Upper lobe of left lung (tissue), 6 donors: ENCODE measurements around the gene MRPS24. TPM values are rescaled to one million over a fixed set of nuclear protein-coding genes. Genes with fewer than 3 reads are reported as not detected.
"Not testable (repeated sequence)": the region's sequence is repeated elsewhere in the genome, so short reads cannot be mapped to it uniquely, and the experiment has no call there.

Source experiments
- ATAC-seq, 2 donors: fragments of 200-7000 bp; cut with Tn5 transposase; one replicate each; pipeline ENCODE4 v1.9.1; 2022; ENCODE audit warnings: mild to moderate bottlenecking in 2 of 2, moderate library complexity in 2 of 2; ENCODE audit not compliant: low FRiP score in 2 of 2
- DNase-seq, 2 donors: peaks; one replicate each; pipeline ENCODE4 v3.0.0-alpha.2; 2019 to 2020
- H3K27ac ChIP-seq, 4 donors: fragments of 200-600 bp; sonication (generic); one replicate each; pipeline ENCODE4 v1.5.1; 2016 to 2019
- H3K27me3 ChIP-seq, 4 donors: fragments of 200-600 bp; sonication (generic); one replicate each; pipeline ENCODE4 v1.5.1; 2017 to 2019
- H3K36me3 ChIP-seq, 4 donors: fragments of 200-600 bp; sonication (generic); one replicate each; pipeline ENCODE4 v1.5.1; 2016 to 2019
- H3K4me1 ChIP-seq, 4 donors: fragments of 200-600 bp; sonication (generic); one replicate each; pipeline ENCODE4 v1.5.1; 2018 to 2019
- H3K4me3 ChIP-seq, 4 donors: fragments of 200-600 bp; sonication (generic); one replicate each; pipeline ENCODE4 v1.5.1; 2017 to 2019; ENCODE audit warnings: mild to moderate bottlenecking in 2 of 4, moderate library complexity in 1 of 4
- H3K9me3 ChIP-seq, 4 donors: fragments of 200-600 bp; sonication (generic); one replicate each; pipeline ENCODE4 v1.5.1; 2018 to 2019
- EP300 ChIP-seq, 4 donors: sonication (generic); formaldehyde crosslinking; IDR thresholded peaks; one replicate each; pipeline ENCODE4 v1.5.1; 2017; ENCODE audit warnings: antibody characterized with exemption in 4 of 4, control low read depth in 2 of 4
- POLR2A ChIP-seq, 4 donors: fragments of 450-650 bp; IDR thresholded peaks; one replicate each; pipeline ENCODE4 v1.5.1; 2016 to 2017; ENCODE audit warnings: antibody characterized with exemption in 4 of 4, mild to moderate bottlenecking in 2 of 4
- POLR2AphosphoS5 ChIP-seq, 2 donors: sonication (generic); formaldehyde crosslinking; IDR thresholded peaks; one replicate each; pipeline ENCODE4 v1.5.1; 2017; ENCODE audit warnings: antibody characterized with exemption in 2 of 2
- WGBS, 2 donors: methylation state at CpG; one replicate each; pipeline ENCODE4 v1.1.5; 2017 to 2018; 5-methylcytosine and 5-hydroxymethylcytosine counted together
- small RNA-seq, 4 donors: library from RNA; depleted of rRNA; stranded (forward); fragments of <200 nt; gene quantifications; one replicate each; pipeline ENCODE3, GENCODE V24; 2016
- total RNA-seq, 6 donors: library from RNA; depleted of rRNA in 4 of 6; stranded (reverse); fragments of >200 nt in 4 of 6; gene quantifications; one replicate each; pipeline versions ENCODE4 v1.1.0 to v1.2.1, GENCODE V29; 2016 to 2021
- TF ChIP-seq, protein P1 (sequence below), 6 experiments: fragments of 450-650 bp in 4 of 6; fragments of 200-600 bp in 2 of 6; sonication (generic) in 2 of 6; IDR thresholded peaks; one replicate each; pipeline ENCODE4 v1.5.1; 2016 to 2019; ENCODE audit warnings: antibody characterized with exemption in 6 of 6
- donor health status: DM: no; HTN: no; CAD: no; lungs with moderate emphysema.
- donor health status: DM: no; HTN: yes; CAD: no; lungs with severe emphysema.

MRPS24 gene
- total RNA-seq, 6 donors from 2014 or later = 28.7 to 80.0 (median 53.6) TPM

DNA sequence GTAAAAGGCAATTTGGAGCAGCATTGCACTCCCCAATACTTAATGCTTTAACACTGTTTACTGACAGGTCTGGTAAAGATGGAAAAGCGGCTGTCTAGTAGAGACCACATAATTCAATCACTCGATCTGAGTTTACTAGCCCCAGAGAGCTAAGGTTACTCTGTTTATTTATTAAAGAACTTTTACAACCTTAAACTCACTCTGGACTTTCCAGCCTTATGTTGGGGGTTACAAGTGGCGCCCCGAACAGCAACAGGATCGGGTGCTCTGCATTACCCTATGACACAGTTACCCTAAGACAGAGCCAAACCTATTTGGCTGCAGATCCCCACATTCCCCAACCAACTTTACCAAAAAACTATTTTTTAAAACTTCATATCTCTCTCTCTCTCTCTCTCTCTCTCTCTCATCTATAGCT is 43.9 kb downstream of the MRPS24 start:
- ATAC-seq (no peak), DNase-seq (no peak)
- H3K36me3 ChIP-seq = no peaks in the 10 kb centered on the region
- H3K4me3 ChIP-seq = no peak overlapping the region
- no peaks in the 10 kb centered on the region for H3K9me3 ChIP-seq
- WGBS, 2 donors = 55 to 76% methylated on average over 5 of the region's 5 CpGs
- TF ChIP-seq, protein P1, sequence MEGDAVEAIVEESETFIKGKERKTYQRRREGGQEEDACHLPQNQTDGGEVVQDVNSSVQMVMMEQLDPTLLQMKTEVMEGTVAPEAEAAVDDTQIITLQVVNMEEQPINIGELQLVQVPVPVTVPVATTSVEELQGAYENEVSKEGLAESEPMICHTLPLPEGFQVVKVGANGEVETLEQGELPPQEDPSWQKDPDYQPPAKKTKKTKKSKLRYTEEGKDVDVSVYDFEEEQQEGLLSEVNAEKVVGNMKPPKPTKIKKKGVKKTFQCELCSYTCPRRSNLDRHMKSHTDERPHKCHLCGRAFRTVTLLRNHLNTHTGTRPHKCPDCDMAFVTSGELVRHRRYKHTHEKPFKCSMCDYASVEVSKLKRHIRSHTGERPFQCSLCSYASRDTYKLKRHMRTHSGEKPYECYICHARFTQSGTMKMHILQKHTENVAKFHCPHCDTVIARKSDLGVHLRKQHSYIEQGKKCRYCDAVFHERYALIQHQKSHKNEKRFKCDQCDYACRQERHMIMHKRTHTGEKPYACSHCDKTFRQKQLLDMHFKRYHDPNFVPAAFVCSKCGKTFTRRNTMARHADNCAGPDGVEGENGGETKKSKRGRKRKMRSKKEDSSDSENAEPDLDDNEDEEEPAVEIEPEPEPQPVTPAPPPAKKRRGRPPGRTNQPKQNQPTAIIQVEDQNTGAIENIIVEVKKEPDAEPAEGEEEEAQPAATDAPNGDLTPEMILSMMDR (IDR thresholded peaks at IDR 0.05) = no peak
- no peaks in the 10 kb centered on the region for H3K27me3 ChIP-seq
- no peaks in the 10 kb centered on the region for H3K4me1 ChIP-seq
- no peak overlapping the region for H3K27ac ChIP-seq

DNA sequence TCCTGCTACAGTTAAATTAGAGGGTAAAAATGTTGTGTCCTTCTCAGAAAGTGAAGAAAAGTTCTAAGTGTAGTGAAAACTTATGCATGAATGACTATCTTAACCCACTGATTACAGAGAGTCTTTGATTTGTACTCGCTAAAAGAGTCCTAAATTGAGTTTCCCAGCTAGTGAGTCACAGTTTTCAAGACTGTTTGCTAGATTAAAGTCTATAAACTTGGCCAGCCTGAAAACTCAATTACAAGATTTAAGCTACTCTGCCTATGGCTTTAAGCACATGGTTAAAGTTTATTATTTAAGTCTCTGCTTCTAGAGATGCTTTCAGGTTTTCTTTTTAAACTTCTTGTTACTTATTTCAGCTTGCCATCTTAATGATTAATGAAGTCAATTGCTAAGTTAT is 44.4 kb downstream of the MRPS24 start:
- H3K27me3 ChIP-seq = no peaks in the 10 kb centered on the region
- no peak for TF ChIP-seq EP300 (IDR thresholded peaks at IDR 0.05)
- TF ChIP-seq POLR2AphosphoS5 (IDR thresholded peaks at IDR 0.05) = no peak
- TF ChIP-seq POLR2A (IDR thresholded peaks at IDR 0.05) = no peak
- TF ChIP-seq, protein P1 (IDR thresholded peaks at IDR 0.05) = no peak
- H3K9me3 ChIP-seq = no peaks in the 10 kb centered on the region
- no peak overlapping the region for H3K27ac ChIP-seq
- no peaks in the 10 kb centered on the region for H3K36me3 ChIP-seq
- DNase-seq = no peak
- H3K4me3 ChIP-seq = no peak overlapping the region
- WGBS, 2 donors = 0 to 39% methylated on average over 1 of the region's 1 CpG
- ATAC-seq = no peak
- no peaks in the 10 kb centered on the region for H3K4me1 ChIP-seq

DNA sequence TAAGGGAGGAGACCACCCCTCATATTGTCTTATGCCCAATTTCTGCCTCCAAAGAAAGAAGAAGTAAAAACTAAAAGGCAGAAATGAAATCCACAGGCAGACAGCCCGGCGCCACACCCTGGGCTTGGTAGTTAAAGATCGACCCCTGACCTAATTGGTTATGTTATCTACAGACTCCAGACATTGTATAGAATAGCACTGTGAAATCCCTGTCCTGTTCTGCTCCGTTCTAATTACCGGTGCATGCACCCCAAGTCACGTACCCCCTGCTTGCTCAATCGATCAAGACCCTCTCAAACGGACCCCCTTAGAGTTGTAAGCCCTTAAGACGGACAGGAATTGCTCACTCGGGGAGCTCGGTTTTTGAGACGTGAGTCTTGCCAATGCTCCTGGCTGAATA is 44.8 kb downstream of the MRPS24 start:
- H3K27me3 ChIP-seq, H3K9me3 ChIP-seq, H3K27ac ChIP-seq, H3K4me3 ChIP-seq, H3K4me1 ChIP-seq, ATAC-seq, H3K36me3 ChIP-seq, DNase-seq: not testable (repeated sequence)
- 71 to 72% methylated on average over 12 of the region's 12 CpGs for WGBS, 2 donors

DNA sequence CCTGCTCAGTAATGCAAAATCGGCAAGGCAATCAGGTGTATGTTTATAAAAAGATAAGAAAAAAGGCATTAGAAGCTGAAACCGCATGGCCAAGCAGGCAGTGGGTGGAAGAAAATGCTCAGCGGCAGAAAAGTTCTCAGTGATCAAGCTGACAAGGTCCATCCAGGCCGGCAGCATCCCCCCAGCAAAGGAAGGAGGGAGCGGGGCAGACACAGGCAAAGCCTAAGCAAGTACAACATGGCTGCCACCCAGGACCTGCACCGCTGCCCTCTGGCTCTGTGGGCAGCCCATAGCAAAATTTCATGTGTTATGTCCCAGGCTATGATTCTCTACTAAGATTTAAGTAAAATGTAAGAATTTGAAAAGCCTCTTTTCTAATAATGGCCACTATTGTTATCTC is 45.4 kb downstream of the MRPS24 start:
- H3K4me3 ChIP-seq = no peak overlapping the region
- no peaks in the 10 kb centered on the region for H3K4me1 ChIP-seq
- TF ChIP-seq POLR2A (IDR thresholded peaks at IDR 0.05) = no peak
- no peak for TF ChIP-seq POLR2AphosphoS5 (IDR thresholded peaks at IDR 0.05)
- TF ChIP-seq EP300 (IDR thresholded peaks at IDR 0.05) = no peak
- TF ChIP-seq, protein P1 (IDR thresholded peaks at IDR 0.05) = no peak
- no peaks in the 10 kb centered on the region for H3K27me3 ChIP-seq
- ATAC-seq = no peak
- DNase-seq = no peak
- no peak overlapping the region for H3K27ac ChIP-seq
- no peaks in the 10 kb centered on the region for H3K9me3 ChIP-seq
- 64 to 85% methylated on average over 6 of the region's 6 CpGs for WGBS, 2 donors
- no peaks in the 10 kb centered on the region for H3K36me3 ChIP-seq

DNA sequence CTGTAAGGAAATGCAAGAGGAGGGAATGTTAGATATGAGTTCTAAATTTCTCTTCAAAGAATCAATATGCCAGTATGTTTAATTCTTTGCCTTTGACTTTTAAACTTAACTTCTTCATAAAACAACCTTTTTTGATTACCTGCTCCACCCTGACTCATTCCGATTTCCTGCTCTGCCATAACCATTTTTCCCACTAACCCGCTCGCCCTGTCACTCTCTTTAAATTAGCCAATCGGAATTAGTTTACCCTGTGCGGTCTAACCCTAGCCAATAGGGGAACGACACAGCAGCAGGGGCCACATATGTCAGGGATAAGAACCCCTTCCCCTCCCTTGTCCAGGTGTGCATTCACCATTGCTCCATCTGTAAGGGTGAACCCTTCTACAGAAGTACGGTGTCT is 45.9 kb downstream of the MRPS24 start:
- H3K9me3 ChIP-seq, H3K36me3 ChIP-seq, ATAC-seq, DNase-seq, H3K27ac ChIP-seq, H3K4me3 ChIP-seq, H3K27me3 ChIP-seq, H3K4me1 ChIP-seq: not testable (repeated sequence)
- 94 to 95% methylated on average over 7 of the region's 7 CpGs for WGBS, 2 donors

Small RNA genes lying within 50 kb of the gene (small RNA-seq; reads per million reads assigned to genes)
- 0 to 0.13 (median 0.09) reads per million in 4 donors for gene MRPS24

Other genes with a start within 250 kb of the MRPS24 start
- gene COA1, start 140.0 kb downstream of the MRPS24 start, total RNA-seq = 10 to 100 TPM; 37.5 to 65.9 (median 44.9) TPM
- gene BLVRA, start 110.8 kb downstream of the MRPS24 start, total RNA-seq = 100 to 1,000 TPM in 5 of 6 donors, 10 to 100 TPM in 1; 77.5 to 112 (median 105) TPM
- gene URGCP, start 37.1 kb upstream of the MRPS24 start, total RNA-seq = 10 to 100 TPM; 24.1 to 31.4 (median 29.4) TPM
- 10 to 100 TPM in 5 of 6 donors, 1 to 10 TPM in 1; 4.9 to 24.9 (median 17.4) TPM for gene UBE2D4, start 56.9 kb upstream of the MRPS24 start, total RNA-seq
- not detected for gene SPDYE1, start 128.4 kb upstream of the MRPS24 start, total RNA-seq
- gene DBNL, start 175.2 kb upstream of the MRPS24 start, total RNA-seq = 100 to 1,000 TPM in 5 of 6 donors, 10 to 100 TPM in 1; 81.8 to 169 (median 130) TPM
- under 1 TPM in 4 of 6 donors, not detected in 2; 0.26 to 0.91 (median 0.75) TPM for gene PGAM2, start 196.1 kb upstream of the MRPS24 start, total RNA-seq
- 100 to 1,000 TPM in 1 of 6 donors, 10 to 100 TPM in 5; 17.3 to 178 (median 37.1) TPM for gene POLM, start 213.0 kb upstream of the MRPS24 start, total RNA-seq
- gene AEBP1, start 234.8 kb upstream of the MRPS24 start, total RNA-seq = 100 to 1,000 TPM in 2 of 6 donors, 10 to 100 TPM in 4; 34.1 to 241 (median 92.7) TPM